Neural crest cell (in vitro differentiated cells): ENCODE data around the gene RIPOR1. TPM values are rescaled to one million over a fixed set of nuclear protein-coding genes. Genes with fewer than 3 reads are reported as not detected.
A peak's percentile ranks its signal among the peaks of the same experiment; 100 is the strongest.
"Not testable (repeated sequence)": the region's sequence is repeated elsewhere in the genome, so short reads cannot be mapped to it uniquely, and the experiment has no call there.

Source experiments
- DNase-seq: peaks from one replicate; pipeline ENCODE4 v3.0.0; 2021; ENCODE audit warnings: low read depth, mixed read lengths, low spot score
- H3K27ac Mint-ChIP-seq: one replicate; pipeline ENCODE4 v1.8.0; 2021; ENCODE audit warnings: mild to moderate bottlenecking, mixed read lengths; ENCODE audit not compliant: unreplicated experiment
- H3K27me3 Mint-ChIP-seq: 2 replicates; pipeline ENCODE4 v1.8.0; 2021; ENCODE audit warnings: low read depth, mild to moderate bottlenecking, mixed read lengths
- H3K36me3 Mint-ChIP-seq: 2 replicates; pipeline ENCODE4 v1.8.0; 2021; ENCODE audit warnings: low read depth, mild to moderate bottlenecking, mixed read lengths
- H3K4me1 Mint-ChIP-seq: 2 replicates; pipeline ENCODE4 v1.8.0; 2021; ENCODE audit warnings: mixed read lengths
- H3K4me3 Mint-ChIP-seq: one replicate; pipeline ENCODE4 v1.8.0; 2021; ENCODE audit warnings: mild to moderate bottlenecking, mixed read lengths
- H3K9me3 Mint-ChIP-seq: 2 replicates; pipeline ENCODE4 v1.8.0; 2021; ENCODE audit warnings: mixed read lengths
- total RNA-seq: library from RNA; stranded (reverse); gene quantifications from 2 replicates; pipeline ENCODE4 v1.2.1, GENCODE V29; 2021
- TF ChIP-seq, protein P1 (sequence below): fragments of 200-600 bp; sonication (generic); conservative IDR thresholded peaks from 2 replicates; pipeline ENCODE4 v1.5.0; 2021; ENCODE audit warnings: antibody characterized with exemption, mild to moderate bottlenecking

Gene RIPOR1
- total RNA-seq, 1 donor from 2014 or later: 60.6 TPM

DNA sequence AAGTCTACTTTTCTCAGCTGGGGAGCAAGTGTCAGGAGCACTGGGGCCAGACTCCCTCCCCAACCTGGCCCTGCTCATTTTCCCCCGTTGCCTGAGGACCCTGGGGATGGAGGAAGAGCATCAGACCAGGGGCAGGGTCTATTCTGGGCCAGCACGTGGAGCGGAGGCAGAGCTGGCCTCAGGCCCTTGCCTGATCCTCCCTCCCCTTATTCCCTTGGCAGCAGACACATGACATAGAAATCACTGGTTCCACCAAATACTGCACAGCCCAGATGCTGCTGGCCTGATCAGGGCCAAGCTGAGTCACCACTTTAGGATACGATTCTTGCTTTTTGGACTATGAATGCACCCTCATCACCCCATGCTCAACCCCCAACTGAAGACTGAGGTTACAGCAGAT, 29.5 kb upstream of the RIPOR1 start:
- no peaks in the 10 kb centered on the region for H3K9me3 Mint-ChIP-seq
- H3K27ac Mint-ChIP-seq: no peak overlapping the region
- TF ChIP-seq, protein P1, sequence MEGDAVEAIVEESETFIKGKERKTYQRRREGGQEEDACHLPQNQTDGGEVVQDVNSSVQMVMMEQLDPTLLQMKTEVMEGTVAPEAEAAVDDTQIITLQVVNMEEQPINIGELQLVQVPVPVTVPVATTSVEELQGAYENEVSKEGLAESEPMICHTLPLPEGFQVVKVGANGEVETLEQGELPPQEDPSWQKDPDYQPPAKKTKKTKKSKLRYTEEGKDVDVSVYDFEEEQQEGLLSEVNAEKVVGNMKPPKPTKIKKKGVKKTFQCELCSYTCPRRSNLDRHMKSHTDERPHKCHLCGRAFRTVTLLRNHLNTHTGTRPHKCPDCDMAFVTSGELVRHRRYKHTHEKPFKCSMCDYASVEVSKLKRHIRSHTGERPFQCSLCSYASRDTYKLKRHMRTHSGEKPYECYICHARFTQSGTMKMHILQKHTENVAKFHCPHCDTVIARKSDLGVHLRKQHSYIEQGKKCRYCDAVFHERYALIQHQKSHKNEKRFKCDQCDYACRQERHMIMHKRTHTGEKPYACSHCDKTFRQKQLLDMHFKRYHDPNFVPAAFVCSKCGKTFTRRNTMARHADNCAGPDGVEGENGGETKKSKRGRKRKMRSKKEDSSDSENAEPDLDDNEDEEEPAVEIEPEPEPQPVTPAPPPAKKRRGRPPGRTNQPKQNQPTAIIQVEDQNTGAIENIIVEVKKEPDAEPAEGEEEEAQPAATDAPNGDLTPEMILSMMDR: no peak
- no peak for DNase-seq
- H3K4me3 Mint-ChIP-seq: no peak overlapping the region
- H3K27me3 Mint-ChIP-seq: no peaks in the 10 kb centered on the region
- no peaks in the 10 kb centered on the region for H3K36me3 Mint-ChIP-seq
- H3K4me1 Mint-ChIP-seq: no peaks in the 10 kb centered on the region

DNA sequence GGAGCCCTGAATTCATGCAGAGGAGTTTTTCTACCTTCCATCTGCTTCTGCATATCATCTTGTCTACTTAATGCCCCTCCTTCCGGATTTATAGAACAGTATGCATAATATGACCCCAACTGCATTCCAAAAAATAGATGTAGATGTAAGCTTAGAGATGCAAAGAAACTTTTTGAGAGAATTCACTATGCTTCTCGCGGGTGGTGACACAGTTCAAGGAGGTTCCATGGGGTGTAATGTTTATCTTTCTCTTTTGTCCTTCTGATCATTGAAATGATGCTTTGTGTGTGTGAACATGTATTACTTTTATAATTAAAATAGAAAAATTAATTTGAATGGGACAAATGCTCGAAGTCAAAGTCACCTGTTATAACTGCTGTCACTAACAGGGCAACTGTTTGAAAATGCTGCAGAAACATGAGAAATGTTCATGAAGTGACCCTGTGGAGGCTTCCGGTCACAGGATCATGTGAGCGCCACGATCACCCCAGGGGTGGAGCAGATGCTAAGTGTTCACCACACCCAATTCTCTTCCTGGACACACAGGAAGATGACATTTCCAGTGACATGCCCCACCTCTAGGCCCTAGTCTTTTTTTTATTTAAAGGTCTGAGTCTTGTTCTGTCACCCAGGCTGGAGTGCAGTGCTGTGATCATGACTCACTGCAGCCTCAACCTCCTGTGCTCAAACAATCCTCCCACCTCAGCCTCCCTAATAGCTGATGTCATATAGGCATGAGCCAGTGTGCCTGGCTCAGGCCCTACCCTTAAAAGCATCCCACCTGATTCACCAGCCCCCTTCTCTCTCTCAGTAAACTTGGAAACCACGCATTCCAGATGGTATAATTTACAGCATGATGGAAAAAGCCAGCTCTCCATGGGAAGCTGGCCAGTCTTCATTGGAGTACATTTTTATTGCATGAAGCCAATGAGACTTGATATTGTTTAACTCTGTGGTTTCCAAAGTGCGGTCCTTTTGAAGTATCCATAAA, 24.3 kb upstream of the RIPOR1 start:
- DNase-seq: no peak
- H3K36me3 Mint-ChIP-seq: no peaks in the 10 kb centered on the region
- TF ChIP-seq, protein P1: no peak
- H3K4me3 Mint-ChIP-seq: no peak overlapping the region
- H3K4me1 Mint-ChIP-seq: peaks cover 5% of the 10 kb centered on the region
- H3K27me3 Mint-ChIP-seq: peaks cover 17% of the 10 kb centered on the region
- H3K27ac Mint-ChIP-seq: no peak overlapping the region
- H3K9me3 Mint-ChIP-seq: no peaks in the 10 kb centered on the region

DNA sequence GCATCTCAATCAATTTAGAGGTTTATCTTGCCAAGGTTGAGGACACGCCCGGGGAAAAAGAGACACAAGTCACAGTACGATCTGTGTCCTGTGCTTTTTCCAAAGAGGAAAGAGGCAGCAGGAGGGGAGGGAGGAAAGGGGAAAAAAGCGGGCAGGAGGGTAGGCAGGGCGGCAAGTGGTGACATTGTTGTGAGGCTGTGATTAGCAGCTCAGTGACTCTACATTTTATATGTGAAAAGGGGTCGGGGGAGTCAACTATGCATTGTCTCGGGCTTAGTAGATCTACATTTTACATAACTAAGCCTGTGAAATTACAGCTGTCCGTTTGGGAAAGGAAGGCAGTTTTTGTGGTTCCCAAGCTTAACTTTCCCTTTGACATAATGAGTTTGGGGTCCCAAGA, 22.2 kb upstream of the RIPOR1 start:
- H3K27ac Mint-ChIP-seq: no peak overlapping the region
- DNase-seq: no peak
- TF ChIP-seq, protein P1: no peak
- H3K27me3 Mint-ChIP-seq: peaks cover 17% of the 10 kb centered on the region
- H3K4me1 Mint-ChIP-seq: peaks cover 5% of the 10 kb centered on the region
- H3K4me3 Mint-ChIP-seq: no peak overlapping the region
- no peaks in the 10 kb centered on the region for H3K36me3 Mint-ChIP-seq
- no peaks in the 10 kb centered on the region for H3K9me3 Mint-ChIP-seq

DNA sequence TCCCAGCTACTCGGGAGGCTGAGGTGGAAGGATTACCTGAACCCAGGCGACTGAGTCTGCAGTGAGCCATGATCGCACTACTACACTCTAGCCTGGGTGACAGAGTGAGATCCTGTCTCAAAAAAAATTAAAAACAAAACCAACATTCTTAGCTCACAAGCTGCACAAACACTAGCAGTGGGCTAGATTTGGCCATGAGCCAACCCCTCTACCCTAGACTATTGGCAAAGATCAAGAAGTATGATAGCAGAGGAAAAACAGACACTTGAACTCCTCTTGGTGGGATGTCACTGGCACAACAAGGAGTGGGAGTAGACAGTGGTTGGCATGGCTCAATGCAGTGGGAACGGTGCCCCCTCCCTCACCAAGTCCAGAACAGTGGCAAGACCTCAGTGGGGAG, 19.6 kb upstream of the RIPOR1 start:
- Mint-ChIP-seq H3K4me3 (no peak overlapping the region), H3K9me3 (no peaks in the 10 kb centered on the region), H3K27ac (no peak overlapping the region), H3K4me1 (peaks cover 5% of the 10 kb centered on the region), H3K36me3 (no peaks in the 10 kb centered on the region), H3K27me3 (peaks cover 17% of the 10 kb centered on the region)
- DNase-seq: no peak
- TF ChIP-seq, protein P1: no peak

DNA sequence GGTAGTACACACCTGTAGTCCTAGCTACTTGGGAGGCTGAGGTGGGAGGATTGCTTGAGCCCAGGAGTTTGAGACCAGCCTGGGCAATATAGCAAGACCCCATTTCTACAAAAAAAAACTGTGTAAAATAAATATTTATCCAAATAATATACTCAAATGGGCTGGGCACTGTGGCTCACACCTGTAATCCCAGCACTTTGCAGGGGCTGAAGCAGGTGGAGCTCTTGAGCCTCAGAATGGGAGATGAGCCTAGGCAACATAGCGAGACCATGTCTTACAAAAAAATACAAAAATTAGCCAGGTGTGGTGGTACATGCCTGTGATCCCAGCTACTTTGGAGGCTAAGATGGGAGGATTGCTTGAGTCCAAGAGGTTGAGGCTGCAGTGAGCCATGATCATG, 14.7 kb upstream of the RIPOR1 start:
- not testable (repeated sequence) for H3K4me3 Mint-ChIP-seq, H3K27ac Mint-ChIP-seq, DNase-seq, H3K36me3 Mint-ChIP-seq, H3K27me3 Mint-ChIP-seq, H3K9me3 Mint-ChIP-seq, H3K4me1 Mint-ChIP-seq

DNA sequence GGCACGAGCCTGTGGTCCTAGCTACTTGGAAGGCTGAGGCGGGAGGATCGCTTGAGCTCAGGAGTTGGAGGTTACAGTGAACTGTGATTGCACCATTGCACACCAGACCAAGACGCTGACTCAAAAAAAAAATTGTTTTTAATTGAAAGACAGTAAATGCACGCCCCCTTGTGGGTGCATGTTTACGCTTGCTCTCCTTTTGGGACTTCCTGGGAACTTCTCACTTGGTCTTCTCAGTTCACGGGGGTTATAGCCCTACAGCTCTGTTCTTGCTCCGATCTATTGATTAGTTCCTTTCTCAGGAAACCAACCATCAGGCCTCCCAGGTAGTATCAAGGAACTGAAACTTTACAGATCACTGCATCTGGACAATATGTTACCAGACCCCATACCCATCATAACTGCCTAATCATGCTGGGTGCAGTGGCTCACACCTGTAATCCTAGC, 14.2 kb upstream of the RIPOR1 start:
- peaks cover 1% of the 10 kb centered on the region for H3K27me3 Mint-ChIP-seq
- no peaks in the 10 kb centered on the region for H3K36me3 Mint-ChIP-seq
- H3K4me3 Mint-ChIP-seq: no peak overlapping the region
- H3K27ac Mint-ChIP-seq: no peak overlapping the region
- TF ChIP-seq, protein P1: peak; percentile 77
- peak; percentile 72 for DNase-seq
- peaks cover 4% of the 10 kb centered on the region for H3K4me1 Mint-ChIP-seq
- no peaks in the 10 kb centered on the region for H3K9me3 Mint-ChIP-seq
